Left renal pelvis (tissue), 4 donors: ENCODE results near the gene TXNDC16. TPM values are rescaled to one million over a fixed set of nuclear protein-coding genes. Genes with fewer than 3 reads are reported as not detected.
"Not testable (repeated sequence)": the region's sequence is repeated elsewhere in the genome, so short reads cannot be mapped to it uniquely, and the experiment has no call there.

Experiments used
- DNase-seq, 4 donors: peaks; one replicate each; pipeline ENCODE4 v3.0.0-alpha.2; 2013; ENCODE audit warnings: low read depth in 4 of 4, low spot score in 3 of 4
- polyA plus RNA-seq, 4 donors: library from polyadenylated mRNA; unstranded; fragments of 120-200 nt; gene quantifications; one replicate each; pipeline ENCODE4 v1.2.1, GENCODE V29; 2013; ENCODE audit not compliant: insufficient read length in 4 of 4

TXNDC16 gene
- polyA plus RNA-seq, 4 donors: 17.0 to 25.0 (median 21.4) TPM

GRCh38 chr14:52545584-52546317 lies 6.6 kb downstream of the TXNDC16 start:
- DNase-seq: no peak

GRCh38 chr14:52538623-52539022 lies 13.7 kb downstream of the TXNDC16 start:
- no peak for DNase-seq

GRCh38 chr14:52536269-52536668 lies 16.0 kb downstream of the TXNDC16 start:
- no peak for DNase-seq

GRCh38 chr14:52531481-52531880 lies 20.8 kb downstream of the TXNDC16 start:
- no peak for DNase-seq

GRCh38 chr14:52527052-52527451 lies 25.3 kb downstream of the TXNDC16 start:
- no peak for DNase-seq

GRCh38 chr14:52522581-52523345 lies 29.5 kb downstream of the TXNDC16 start:
- no peak for DNase-seq

GRCh38 chr14:52522033-52522432 lies 30.3 kb downstream of the TXNDC16 start:
- no peak for DNase-seq

- DNase-seq: no peak
Measured at GRCh38 chr14:52514046-52514811, 38.1 kb downstream of the TXNDC16 start.

GRCh38 chr14:52513249-52513648 lies 39.1 kb downstream of the TXNDC16 start:
- DNase-seq: no peak

GRCh38 chr14:52494444-52494843 lies 57.9 kb downstream of the TXNDC16 start:
- no peak for DNase-seq

GRCh38 chr14:52485350-52485960 lies 66.8 kb downstream of the TXNDC16 start:
- DNase-seq: no peak

- DNase-seq: no peak
Measured at GRCh38 chr14:52481864-52482263, 70.4 kb downstream of the TXNDC16 start.

- DNase-seq: peak; percentile 4 to 29 (median 14)
Measured at GRCh38 chr14:52473557-52473956, 78.7 kb downstream of the TXNDC16 start.

GRCh38 chr14:52472728-52473127 lies 79.6 kb downstream of the TXNDC16 start:
- no peak for DNase-seq

- DNase-seq: not testable (repeated sequence)
Measured at GRCh38 chr14:52472251-52472650, 80.1 kb downstream of the TXNDC16 start.

GRCh38 chr14:52467515-52468266 lies 84.6 kb downstream of the TXNDC16 start:
- DNase-seq: no peak

- no peak for DNase-seq
Measured at GRCh38 chr14:52464175-52464574, 88.1 kb downstream of the TXNDC16 start.

- DNase-seq: no peak
Measured at GRCh38 chr14:52463375-52463774, 88.9 kb downstream of the TXNDC16 start.

GRCh38 chr14:52461721-52462120 lies 90.6 kb downstream of the TXNDC16 start:
- DNase-seq: no peak

GRCh38 chr14:52458721-52459085 lies 93.6 kb downstream of the TXNDC16 start:
- DNase-seq: no peak
